H1 (cell line): ENCODE measurements around the gene LRRC63. TPM values are rescaled to one million over a fixed set of nuclear protein-coding genes. Genes with fewer than 3 reads are reported as not detected.
A peak's percentile ranks its signal among the peaks of the same experiment; 100 is the strongest.

Experiments
- CTCF ChIA-PET: fragments of 300-600 bp; sonication (Branson Sonifier 250); formaldehyde crosslinking; loops from one replicate; lab custom pipeline; 2021; ENCODE audit not compliant: partially characterized antibody; lab: Charles Lee
- POLR2A ChIA-PET: fragments of 300-600 bp; sonication (Branson Sonifier 250); formaldehyde crosslinking; loops from one replicate; lab custom pipeline; 2021; ENCODE audit warnings: inconsistent platforms; ENCODE audit not compliant: partially characterized antibody; lab: Charles Lee
- DNase-seq, 2 experiments: peaks; one replicate each; pipeline versions ENCODE4 v3.0.0 to v3.0.0-alpha.2; 2010 to 2022; ENCODE audit warnings: low spot score in 2 of 2, low read depth in 1 of 2, mixed read lengths in 1 of 2
- FAIRE-seq: peaks from 2 replicates; lab custom pipeline; 2011; peaks lifted over from hg19 to GRCh38; lab: Jason Lieb, UNC
- H2AFZ ChIP-seq: 2 replicates; pipeline ENCODE4 v1.8.1; 2012; ENCODE audit warnings: low read length, inconsistent platforms
- H2AK5ac ChIP-seq: 2 replicates; pipeline ENCODE4 v1.6.1; 2013; ENCODE audit warnings: low read depth, low read length
- H2BK120ac ChIP-seq: replicated peaks from 2 replicates; pipeline ENCODE3; 2013; ENCODE audit warnings: low read depth, low read length, inconsistent platforms
- H2BK12ac ChIP-seq: 2 replicates; pipeline ENCODE4 v1.6.1; 2013; ENCODE audit warnings: low read depth, low read length
- H2BK15ac ChIP-seq: 2 replicates; pipeline ENCODE4 v1.6.1; 2013; ENCODE audit warnings: low read length
- H2BK20ac ChIP-seq: 2 replicates; pipeline ENCODE4 v1.6.1; 2013; ENCODE audit warnings: low read length
- H2BK5ac ChIP-seq: 2 replicates; pipeline ENCODE4 v1.6.1; 2013; ENCODE audit warnings: low read depth, low read length
- H3K14ac ChIP-seq: 2 replicates; pipeline ENCODE4 v1.6.1; 2013; ENCODE audit warnings: inconsistent platforms; ENCODE audit not compliant: insufficient read length
- H3K18ac ChIP-seq: 2 replicates; pipeline ENCODE4 v1.6.1; 2013; ENCODE audit warnings: low read length; ENCODE audit errors: extremely low read depth
- H3K23ac ChIP-seq: 2 replicates; pipeline ENCODE4 v1.6.1; 2013; ENCODE audit warnings: inconsistent platforms; ENCODE audit not compliant: insufficient read length
- H3K23me2 ChIP-seq: 2 replicates; pipeline ENCODE4 v1.6.1; 2013; ENCODE audit warnings: low read depth, low read length
- H3K27ac ChIP-seq: 2 replicates; pipeline ENCODE4 v1.6.1; 2011; ENCODE audit warnings: low read depth, low read length, inconsistent platforms
- H3K27me3 ChIP-seq, 4 experiments: replicated peaks in 1 of 4; 1 replicate in 1 of 4; 2 replicates in 3 of 4; pipeline versions ENCODE4 v1.6.1 to v1.8.1; 2011 to 2013; ENCODE audit warnings: low read length in 3 of 4, mild to moderate bottlenecking in 3 of 4, inconsistent platforms in 2 of 4, mixed read lengths in 2 of 4, moderate library complexity in 1 of 4; ENCODE audit not compliant: control insufficient read depth in 3 of 4, insufficient read depth in 3 of 4; ENCODE audit errors: extremely low read depth in 1 of 4
- H3K36me3 ChIP-seq, 4 experiments: 2 replicates each; pipeline versions ENCODE4 v1.6.1 to v1.8.1; 2011 to 2013; ENCODE audit warnings: mild to moderate bottlenecking in 4 of 4, low read length in 3 of 4, moderate library complexity in 2 of 4, control low read depth in 1 of 4, inconsistent platforms in 1 of 4; ENCODE audit not compliant: insufficient read depth in 4 of 4, control insufficient read depth in 2 of 4
- H3K4ac ChIP-seq: replicated peaks from 2 replicates; pipeline ENCODE3; 2013; ENCODE audit warnings: low read length, low read depth, mixed read lengths, inconsistent platforms; ENCODE audit not compliant: insufficient read length
- H3K4me1 ChIP-seq, 4 experiments: replicated peaks in 1 of 4; 1 replicate in 1 of 4; 2 replicates in 3 of 4; pipeline versions ENCODE4 v1.6.1 to v1.8.1; 2011 to 2013; ENCODE audit warnings: low read length in 3 of 4, inconsistent platforms in 2 of 4, mixed read lengths in 1 of 4; ENCODE audit not compliant: insufficient read depth in 4 of 4, control insufficient read depth in 3 of 4
- H3K4me2 ChIP-seq, 2 experiments: 2 replicates each; pipeline versions ENCODE4 v1.6.1 to v1.8.1; 2011 to 2013; ENCODE audit warnings: low read depth in 2 of 2, low read length in 2 of 2, control low read depth in 1 of 2, inconsistent platforms in 1 of 2, mild to moderate bottlenecking in 1 of 2; ENCODE audit not compliant: insufficient read depth in 1 of 2
- H3K4me3 ChIP-seq, 4 experiments: fragments of 200-600, 300-600 bp in 1 of 4; sonication (generic), shearing (Covaris generic), sonication (Bioruptor Twin) in 1 of 4; 2 replicates each; pipeline versions ENCODE4 v1.5.1 to v1.8.1; 2011 to 2016; ENCODE audit warnings: low read length in 4 of 4, low read depth in 3 of 4, control low read depth in 2 of 4, inconsistent platforms in 2 of 4, mild to moderate bottlenecking in 2 of 4, mixed read lengths in 1 of 4, moderate library complexity in 1 of 4; ENCODE audit not compliant: insufficient read depth in 2 of 4; ENCODE audit errors: extremely low read depth in 1 of 4
- H3K56ac ChIP-seq: replicated peaks from 2 replicates; pipeline ENCODE3; 2013; ENCODE audit warnings: low read depth, mild to moderate bottlenecking, mixed read lengths, low read length, inconsistent platforms; ENCODE audit not compliant: insufficient read length
- H3K79me1 ChIP-seq: 2 replicates; pipeline ENCODE4 v1.6.1; 2013; ENCODE audit warnings: low read depth, low read length, control low read depth
- H3K79me2 ChIP-seq, 2 experiments: 2 replicates each; pipeline versions ENCODE4 v1.6.1 to v1.8.1; 2012 to 2013; ENCODE audit warnings: low read length in 2 of 2, mild to moderate bottlenecking in 2 of 2, inconsistent platforms in 1 of 2; ENCODE audit not compliant: insufficient read depth in 2 of 2, control insufficient read depth in 1 of 2
- H3K9ac ChIP-seq, 4 experiments: replicated peaks in 1 of 4; 1 replicate in 1 of 4; 2 replicates in 3 of 4; pipeline versions ENCODE4 v1.6.1 to v1.8.1; 2011 to 2013; ENCODE audit warnings: low read depth in 3 of 4, low read length in 3 of 4, control low read depth in 2 of 4, mild to moderate bottlenecking in 2 of 4, moderate library complexity in 2 of 4, inconsistent platforms in 1 of 4; ENCODE audit errors: extremely low read depth in 1 of 4
- H3K9me3 ChIP-seq, 2 experiments: 2 replicates each; pipeline versions ENCODE4 v1.6.1 to v1.8.1; 2012 to 2013; ENCODE audit warnings: mild to moderate bottlenecking in 2 of 2, moderate library complexity in 2 of 2, control low read depth in 1 of 2, inconsistent platforms in 1 of 2, low read depth in 1 of 2, low read length in 1 of 2, mixed read lengths in 1 of 2; ENCODE audit not compliant: insufficient read depth in 2 of 2
- H4K20me1 ChIP-seq, 2 experiments: replicated peaks in 1 of 2; 2 replicates each; pipeline versions ENCODE3 to v1.8.1; 2011 to 2013; ENCODE audit warnings: inconsistent platforms in 2 of 2, low read length in 2 of 2, mild to moderate bottlenecking in 1 of 2; ENCODE audit not compliant: insufficient read depth in 2 of 2, control insufficient read depth in 1 of 2
- H4K5ac ChIP-seq: 2 replicates; pipeline ENCODE4 v1.6.1; 2013; ENCODE audit warnings: low read length, low read depth, mixed read lengths, inconsistent platforms; ENCODE audit not compliant: insufficient read length
- H4K8ac ChIP-seq: 2 replicates; pipeline ENCODE4 v1.8.0; 2013; ENCODE audit warnings: mild to moderate bottlenecking, moderate library complexity, low read length, inconsistent platforms; ENCODE audit not compliant: insufficient read depth; ENCODE audit errors: extremely low read depth
- H4K91ac ChIP-seq: replicated peaks from 2 replicates; pipeline ENCODE3; 2013; ENCODE audit warnings: low read length, mixed read lengths, inconsistent platforms; ENCODE audit not compliant: insufficient read length
- CBX5 ChIP-seq: fragments of 300-800, 300-1000 bp; sonication (generic); IDR thresholded peaks from 2 replicates; pipeline ENCODE4 v1.7.1; 2016; ENCODE audit warnings: antibody characterized with exemption, low read length, low read depth
- CEBPB ChIP-seq: IDR thresholded peaks from 2 replicates; pipeline ENCODE4 v1.6.1; 2012; ENCODE audit warnings: low read depth, low read length
- EZH2 ChIP-seq: fragments of 200-600 bp; sonication (generic); IDR thresholded peaks from 2 replicates; pipeline ENCODE4 v1.7.1; 2012; ENCODE audit warnings: low read depth, mild to moderate bottlenecking, moderate library complexity, low read length, inconsistent platforms; ENCODE audit not compliant: severe bottlenecking
- KDM4A ChIP-seq: IDR thresholded peaks from one replicate; pipeline ENCODE4 v1.7.1; 2012; ENCODE audit warnings: low read depth, mild to moderate bottlenecking, moderate library complexity, low read length, inconsistent platforms; ENCODE audit not compliant: severe bottlenecking
- MAFK ChIP-seq: IDR thresholded peaks from 2 replicates; pipeline ENCODE4 v1.6.1; 2012; ENCODE audit warnings: low read depth, mild to moderate bottlenecking, improper control_type of control experiment, low read length
- POLR2AphosphoS5 ChIP-seq: IDR thresholded peaks from 2 replicates; pipeline ENCODE4 v1.6.1; 2011; ENCODE audit warnings: low read depth, low read length
- USF2 ChIP-seq: IDR thresholded peaks from 2 replicates; pipeline ENCODE4 v1.6.1; 2011; ENCODE audit warnings: low read length, improper control_type of control experiment
- WGBS, 2 experiments: shearing (Covaris generic) in 1 of 2; methylation state at CpG; one replicate each; pipeline versions ENCODE4 v1.1.6 to v1.1.7; 2013 to 2015; ENCODE audit warnings: low lambda C conversion rate in 2 of 2, mixed read lengths in 2 of 2, inconsistent platforms in 1 of 2, low coverage in 1 of 2, missing lambda C conversion rate in 1 of 2; ENCODE audit not compliant: insufficient replicate concordance in 2 of 2, insufficient coverage in 1 of 2, insufficient read length in 1 of 2; ENCODE audit errors: extremely low coverage in 1 of 2, missing lambda C conversion rate in 1 of 2; 5-methylcytosine and 5-hydroxymethylcytosine counted together
- polyA plus RNA-seq, 7 experiments: library from polyadenylated mRNA; depleted of rRNA in 3 of 7; stranded (reverse) in 5 of 7; unstranded in 2 of 7; fragments of >200 nt in 5 of 7; fragments of 200-250 nt in 2 of 7; gene quantifications; 1 replicate in 5 of 7; 2 replicates in 1 of 7; 4 replicates in 1 of 7; pipeline versions ENCODE4 v1.2.1 to v1.2.3, GENCODE V29; 2011 to 2013; ENCODE audit warnings: missing spikeins in 2 of 7, mixed read lengths in 2 of 7
- total RNA-seq: library from RNA; stranded (reverse); fragmentation: NEBNext Ultra II Directional; extraction: Animal tissue kit (Norgen Biotek cat#: 25700); gene quantifications from 2 replicates; pipeline ENCODE4 v1.2.1, GENCODE V29; 2021

The LRRC63 gene
- total and polyA plus RNA-seq, 2 of the 8 experiments (the other 6 are each of a cell fraction or from before 2014, with no cell fraction given): not detected

GRCh38 chr13:46281779-46282178 is 70.1 kb downstream of the LRRC63 start:
- POLR2A ChIA-PET: no interaction called here
- H3K9me3 ChIP-seq: no peaks in the 10 kb centered on the region
- no peak overlapping the region for H2BK120ac ChIP-seq
- H3K27me3 ChIP-seq: no peaks in the 10 kb centered on the region
- no peak overlapping the region for H2AK5ac ChIP-seq
- H3K4me1 ChIP-seq: no peaks in the 10 kb centered on the region
- 0 out of 2 replicates have a peak overlapping the region, but pooled peaks have one; percentile 5 for H2AFZ ChIP-seq
- no peak overlapping the region for H3K23ac ChIP-seq
- no peak overlapping the region for H3K14ac ChIP-seq
- no peaks in the 10 kb centered on the region for H3K23me2 ChIP-seq
- DNase-seq: no peak
- H3K18ac ChIP-seq: no peak overlapping the region
- H4K20me1 ChIP-seq: no peaks in the 10 kb centered on the region
- TF ChIP-seq USF2: no peak
- no peak for TF ChIP-seq CEBPB
- no peak for TF ChIP-seq EZH2
- TF ChIP-seq POLR2AphosphoS5: no peak
- no peak for TF ChIP-seq MAFK
- TF ChIP-seq KDM4A: no peak
- no peak for TF ChIP-seq CBX5
- TF ChIP-seq, all 59 proteins: peak for 0
- Histone ChIP-seq H4K8ac (no peak overlapping the region), H3K56ac (no peak overlapping the region), H2BK5ac (no peak overlapping the region), H4K5ac (no peak overlapping the region), H3K4me3 (no peak overlapping the region), H2BK20ac (no peak overlapping the region), H3K79me1 (no peaks in the 10 kb centered on the region), H3K9ac (no peak overlapping the region), H2BK12ac (no peak overlapping the region), H3K79me2 (no peaks in the 10 kb centered on the region), H3K4me2 (no peak overlapping the region), H2BK15ac (no peak overlapping the region), H3K4ac (no peak overlapping the region), H3K36me3 (no peaks in the 10 kb centered on the region), H3K27ac (no peak overlapping the region), H4K91ac (no peak overlapping the region)
- FAIRE-seq: no peak
- 93% methylated on average over 2 of the region's 2 CpGs; no CpG with 5 or more reads in 1 of the 2 experiments for WGBS, 2 experiments
- CTCF ChIA-PET: no interaction called here
